B cell (primary cell): Measurements from ENCODE around the gene RSPO3.

Experiments
- CTCF ChIP-seq: fragments of 200-600 bp; IDR thresholded peaks from one replicate; pipeline ENCODE4 v1.8.0; 2022; ENCODE audit warnings: antibody characterized with exemption, mild to moderate bottlenecking
- EZH2 ChIP-seq: IDR thresholded peaks from 2 replicates; pipeline ENCODE4 v1.6.1; 2012; ENCODE audit warnings: borderline replicate concordance, low read depth, mild to moderate bottlenecking, moderate library complexity, low read length; ENCODE audit not compliant: insufficient read depth, poor library complexity, severe bottlenecking

DNA sequence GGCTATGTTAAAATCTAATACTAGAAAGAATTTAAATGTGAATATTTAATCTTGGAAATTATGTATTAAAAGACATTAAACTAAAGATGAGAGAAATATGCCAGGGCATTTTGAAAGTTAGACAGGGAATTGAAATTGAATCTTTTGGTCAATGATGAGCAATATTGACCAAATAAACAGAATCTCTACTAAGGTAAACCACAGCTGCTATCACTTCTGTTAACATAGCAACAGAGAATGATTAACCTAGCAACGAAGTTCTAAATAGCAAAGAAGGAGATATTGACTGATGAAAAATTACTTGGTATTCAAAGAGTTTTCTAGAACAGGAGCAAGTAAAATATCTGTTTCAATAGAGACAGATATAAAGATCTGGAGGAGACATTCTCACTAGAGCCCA, 45.2 kb upstream of the RSPO3 start:
- TF ChIP-seq CTCF (no peak), EZH2 (no peak)
